NCI-H345 treated with DMSO at 0.1 percent for 48 hours (cell line): ENCODE results near the gene SYCN.
A peak's percentile ranks its signal among the peaks of the same experiment; 100 is the strongest.
"Not testable (repeated sequence)": the region's sequence is repeated elsewhere in the genome, so short reads cannot be mapped to it uniquely, and the experiment has no call there.

Source experiments
- DNase-seq: peaks from one replicate; lab custom pipeline; 2025; ENCODE audit not compliant: unreplicated experiment; lab: John Stamatoyannopoulos, UW

The SYCN gene

DNA sequence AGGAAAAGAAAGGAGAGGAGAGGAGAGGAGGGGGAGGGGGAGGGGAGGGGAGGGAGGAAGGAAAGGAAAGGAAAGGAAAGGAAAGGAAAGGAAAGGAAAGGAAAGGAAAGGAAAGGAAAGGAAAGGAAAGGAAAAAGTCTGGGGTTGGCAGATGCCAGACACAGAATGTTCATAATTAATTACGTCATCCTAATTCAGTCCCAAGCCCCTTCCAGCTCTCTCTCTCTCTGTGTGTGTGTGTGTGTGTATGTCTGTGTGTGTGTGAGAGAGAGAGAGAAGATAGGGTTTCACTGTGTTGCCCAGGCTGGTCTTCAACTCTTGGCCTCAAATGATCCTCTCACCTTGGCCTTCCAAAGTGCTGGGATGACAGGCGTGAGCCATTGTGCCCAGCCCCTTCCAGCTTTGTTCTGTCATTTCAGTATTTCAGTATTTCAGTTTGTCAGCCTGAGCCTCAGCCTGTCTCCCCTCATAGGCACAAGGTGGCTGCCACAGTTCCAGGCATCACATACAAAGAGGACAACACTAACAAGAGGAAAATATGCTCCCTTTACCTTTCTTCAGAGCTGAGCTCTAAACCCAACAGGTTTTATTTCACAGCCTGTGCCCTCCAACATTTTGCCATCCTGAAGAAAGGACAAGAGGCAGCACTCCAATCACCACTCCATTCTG is 26.2 kb upstream of the SYCN start:
- no peak for DNase-seq

DNA sequence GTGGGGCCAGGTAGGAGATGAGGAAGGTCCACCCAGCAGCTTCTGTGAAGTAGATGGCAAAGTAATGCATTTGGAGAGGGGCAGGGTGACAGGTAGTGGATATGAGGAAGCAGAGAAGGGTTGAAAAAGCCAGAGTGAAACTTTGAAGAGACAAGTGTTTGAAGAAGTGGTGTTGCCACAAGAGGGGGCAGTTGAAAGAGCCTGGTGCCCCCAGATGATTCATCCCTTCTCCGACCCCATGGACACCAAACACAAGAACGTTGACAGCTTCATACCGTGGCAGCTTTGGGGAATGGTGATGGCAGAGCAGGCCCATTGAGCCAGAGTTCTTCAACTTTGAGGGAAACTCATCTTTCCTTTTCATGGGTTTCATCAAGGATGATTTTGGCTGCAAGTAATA is 20.8 kb upstream of the SYCN start:
- DNase-seq = no peak

DNA sequence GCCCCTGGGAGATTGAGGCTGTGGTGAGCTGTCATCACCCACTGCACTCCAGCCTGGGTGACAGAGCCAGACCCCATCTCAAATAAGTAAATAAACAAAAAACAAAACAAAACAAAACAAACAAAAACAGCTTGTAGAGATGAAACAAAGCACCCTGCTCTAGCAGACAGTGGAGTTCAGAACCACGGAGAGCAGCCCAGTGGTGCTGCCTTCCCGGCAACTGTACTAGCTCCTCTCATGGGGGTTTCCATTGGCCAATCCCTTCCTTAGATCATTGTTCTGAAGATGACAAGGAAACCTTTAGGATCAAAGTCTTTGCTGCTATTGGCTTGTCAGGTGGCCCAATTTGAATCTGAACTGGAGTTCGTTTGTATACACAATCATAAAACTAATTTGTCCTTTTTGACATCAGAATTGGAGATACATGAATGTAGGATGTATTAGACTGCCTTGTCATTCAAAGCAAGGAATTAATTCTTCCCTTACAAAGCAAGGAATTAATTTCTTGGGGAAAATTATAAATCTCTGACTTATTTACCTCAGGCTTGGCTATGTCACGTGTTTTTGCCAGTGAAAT is 19.7 kb upstream of the SYCN start:
- no peak for DNase-seq

DNA sequence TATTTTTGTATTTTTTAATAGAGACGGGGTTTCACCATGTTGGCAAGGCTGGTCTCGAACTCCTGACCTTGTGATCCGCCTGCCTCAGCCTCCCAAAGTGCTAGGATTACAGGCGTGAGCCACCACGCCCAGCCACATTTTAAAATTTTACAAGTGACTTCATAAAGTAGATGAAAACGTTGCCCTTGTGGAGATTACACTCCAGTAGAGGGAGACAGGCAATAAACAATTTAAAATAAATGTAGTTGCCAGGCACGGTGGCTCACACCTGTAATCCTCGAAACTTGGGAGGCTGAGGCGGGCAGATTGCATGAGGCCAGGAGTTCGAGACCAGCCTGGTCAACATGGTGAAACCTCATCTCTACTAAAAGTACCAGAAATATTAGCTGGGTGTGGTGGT is 15.0 kb upstream of the SYCN start:
- not testable (repeated sequence) for DNase-seq

- peak; percentile 42 for DNase-seq
Measured at GRCh38 chr19:39218230-39219007, 14.4 kb upstream of the SYCN start.

DNA sequence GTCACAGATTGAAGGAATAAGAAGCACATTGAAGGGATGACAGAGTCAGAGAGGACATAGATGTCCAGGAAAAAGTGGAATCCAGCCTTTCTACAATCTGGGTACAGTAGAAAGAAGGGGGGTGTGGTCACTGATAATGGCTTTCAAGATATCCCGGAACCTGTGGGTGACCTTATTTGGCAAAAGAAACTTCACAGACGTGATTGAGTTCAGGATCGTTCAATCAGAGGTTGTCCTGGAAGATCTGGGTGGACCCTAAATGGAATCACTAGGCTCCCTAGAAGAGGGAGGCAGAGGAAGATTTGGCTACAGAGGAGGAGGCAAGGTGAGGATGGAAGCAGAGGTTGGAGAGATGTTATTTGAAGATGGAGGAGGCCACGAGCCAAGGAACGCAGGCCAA is 13.0 kb upstream of the SYCN start:
- no peak for DNase-seq

- not testable (repeated sequence) for DNase-seq
Measured at GRCh38 chr19:39215323-39215722, 11.3 kb upstream of the SYCN start.

GRCh38 chr19:39212375-39212742 is 8.3 kb upstream of the SYCN start:
- DNase-seq = no peak

GRCh38 chr19:39211731-39212374 is 7.8 kb upstream of the SYCN start:
- DNase-seq = no peak

DNA sequence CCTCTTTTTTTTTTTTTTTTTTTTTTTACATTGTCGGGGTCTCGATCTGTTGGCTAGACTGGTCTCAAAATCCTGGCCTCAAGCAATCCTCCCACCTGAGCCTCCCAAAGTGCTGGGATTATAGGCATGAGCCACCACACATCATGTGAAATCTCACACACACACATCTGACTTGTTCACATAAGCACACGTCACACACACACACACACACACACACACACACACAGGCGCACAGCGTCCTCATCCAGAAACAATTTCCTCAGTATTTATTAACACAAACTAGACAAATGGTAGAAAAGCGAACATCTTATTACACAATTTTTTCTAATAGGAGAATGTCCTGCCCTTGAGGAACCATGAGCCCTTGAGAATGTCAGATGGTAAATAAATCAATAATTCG is 5.1 kb upstream of the SYCN start:
- DNase-seq = no peak

DNA sequence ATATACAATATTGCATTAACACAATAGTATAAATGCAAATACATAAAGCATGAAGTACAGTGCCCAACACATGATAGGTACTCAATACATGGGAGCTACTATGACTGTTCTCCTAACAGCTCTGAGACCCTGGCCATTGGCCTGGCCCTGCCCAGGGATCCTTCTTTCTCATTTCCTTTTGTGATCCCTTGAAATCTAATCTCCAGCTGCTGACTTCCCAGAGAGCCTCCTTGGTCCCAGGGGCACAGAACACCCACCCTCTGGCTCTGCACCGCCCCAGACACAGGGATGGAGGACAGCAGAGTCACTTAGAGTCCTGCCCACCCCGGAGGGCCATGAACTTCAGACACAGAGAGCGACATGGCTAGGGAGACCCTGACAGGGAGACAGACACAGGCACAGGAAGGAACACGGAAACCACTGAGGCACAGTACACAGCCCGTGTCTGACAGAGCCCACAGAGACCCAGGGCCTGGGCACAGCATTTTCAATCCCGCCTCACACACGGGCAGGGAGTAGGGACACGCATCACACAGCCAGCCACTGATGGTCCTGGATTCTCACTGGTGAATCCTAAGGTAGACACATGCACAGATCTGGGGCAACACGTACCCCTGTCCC is 4.2 kb upstream of the SYCN start:
- no peak for DNase-seq

- DNase-seq = no peak
Measured at GRCh38 chr19:39207293-39207836, 3.3 kb upstream of the SYCN start.

DNA sequence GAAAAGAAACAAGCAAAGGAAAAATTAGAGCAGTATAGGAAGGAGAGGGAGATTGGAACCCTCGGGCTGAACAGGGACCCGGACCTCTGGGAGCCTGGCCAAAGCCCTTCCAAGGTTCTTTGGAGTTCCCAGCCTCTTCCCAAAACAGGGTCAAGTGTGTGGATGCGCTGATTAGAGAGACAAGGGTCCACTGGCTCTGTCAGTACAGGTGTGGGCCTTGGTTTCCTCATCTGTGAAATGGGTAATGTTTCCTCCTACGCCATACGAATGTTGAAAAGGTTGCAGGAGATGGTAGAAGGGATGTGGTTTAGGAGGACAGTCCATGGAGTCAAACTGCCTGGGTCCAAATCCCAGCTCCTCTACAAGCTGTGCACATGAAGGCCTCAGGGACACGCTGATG is 2.1 kb upstream of the SYCN start:
- no peak for DNase-seq

GRCh38 chr19:39205449-39205764 is 1.3 kb upstream of the SYCN start:
- DNase-seq = no peak

DNA sequence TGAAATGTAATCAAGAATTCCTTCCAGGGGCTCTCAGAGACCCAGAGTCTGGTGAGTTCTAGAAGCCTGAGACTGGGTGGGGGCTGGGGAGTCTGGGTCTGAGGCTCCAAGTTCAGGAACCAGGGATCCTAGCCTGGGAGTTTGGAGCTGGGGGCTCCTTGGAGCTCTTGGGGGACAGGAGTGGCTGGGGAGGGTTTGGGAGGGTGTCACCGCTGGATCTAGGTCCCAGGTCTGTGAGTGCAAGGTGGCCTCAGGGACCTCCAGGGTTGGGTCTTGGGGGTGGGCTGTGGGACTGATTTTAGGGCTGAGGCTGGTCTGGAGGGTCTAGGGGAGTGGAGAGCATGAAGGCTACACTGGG is 1.1 kb downstream of the SYCN start:
- DNase-seq = no peak

DNA sequence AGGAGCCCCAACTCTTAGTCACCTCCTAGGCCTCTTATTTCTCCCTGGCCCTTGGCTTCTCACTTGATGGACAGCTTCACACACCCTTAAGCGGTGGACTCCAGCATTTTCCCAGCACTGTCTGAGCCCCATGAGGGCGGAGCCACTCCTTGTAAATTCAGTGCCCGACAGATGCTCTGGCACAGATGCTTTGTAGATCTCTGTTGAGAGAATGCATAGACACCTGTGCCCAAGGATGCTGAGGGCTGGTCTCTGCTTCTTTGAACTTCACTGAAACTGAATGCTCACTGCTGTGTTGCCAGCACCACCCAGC is 3.3 kb downstream of the SYCN start:
- no peak for DNase-seq

- no peak for DNase-seq
Measured at GRCh38 chr19:39200066-39200802, 3.8 kb downstream of the SYCN start.

DNA sequence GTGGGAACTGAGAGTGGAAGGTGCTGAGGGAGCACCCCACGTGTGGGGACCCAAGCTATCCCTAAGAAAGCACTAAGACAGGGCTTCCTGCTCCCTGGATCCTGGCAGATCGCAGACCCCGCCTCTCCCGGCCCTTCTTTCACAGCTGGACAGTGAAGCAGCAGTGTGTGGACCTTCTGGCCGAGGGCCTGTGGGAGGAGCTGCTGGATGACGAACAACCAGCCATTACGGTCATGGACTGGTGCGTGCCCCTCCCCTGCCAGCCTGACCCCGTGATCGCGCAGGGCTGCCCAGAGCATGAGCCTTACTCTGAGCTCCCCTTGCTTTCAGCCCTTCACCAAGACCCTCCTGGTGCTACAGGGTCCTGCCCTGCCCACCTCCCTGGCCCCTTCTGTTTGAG is 5.0 kb downstream of the SYCN start:
- DNase-seq = no peak

GRCh38 chr19:39197808-39198207 is 6.3 kb downstream of the SYCN start:
- no peak for DNase-seq

GRCh38 chr19:39196860-39197562 is 7.1 kb downstream of the SYCN start, which contains the start of gene NCCRP1:
NCCRP1 (plus strand) TSS chr19:39196964; CDS start chr19:39196983, 19 bp downstream.
- no peak for DNase-seq
